ENCODE data around the gene SLC25A22.

The SLC25A22 gene

GRCh38 chr11:778976-779954 lies 18.8 kb downstream of the SLC25A22 start:
- H3K4me3 ChIP-seq (ENCODE audit: low read depth, low read length) = no peak overlapping the region
- no peak for DNase-seq (ENCODE audit: low read depth)

GRCh38 chr11:777288-778255 lies 20.5 kb downstream of the SLC25A22 start, which contains the start of gene GATD1:
Gene GATD1 (minus strand): TSS chr11:777487. CDS start chr11:777462, 25 bp downstream.
- peak within 1 kb of the TSS; percentile 92 for H3K4me3 ChIP-seq (ENCODE audit: low read depth, low read length)

GRCh38 chr11:776561-777287 lies 21.4 kb downstream of the SLC25A22 start:
- H3K4me3 ChIP-seq (ENCODE audit: low read depth, low read length) = peak overlapping the region; percentile 92
- DNase-seq (ENCODE audit: low read depth) = no peak

More at GRCh38 chr11:777288-778255, 20.5 kb downstream of the SLC25A22 start, which contains the start of gene GATD1:
- DNase-seq (ENCODE audit: low read depth) = peak; percentile 36

GRCh38 chr11:776263-776560 lies 21.9 kb downstream of the SLC25A22 start:
- DNase-seq (ENCODE audit: low read depth) = no peak
- peak overlapping the region; percentile 92 for H3K4me3 ChIP-seq (ENCODE audit: low read depth, low read length)

- no peak overlapping the region for H3K4me3 ChIP-seq (ENCODE audit: low read depth, low read length)
- no peak for DNase-seq (ENCODE audit: low read depth)
Observed at GRCh38 chr11:774873-775592, 23.0 kb downstream of the SLC25A22 start.

GRCh38 chr11:773830-774229 lies 24.3 kb downstream of the SLC25A22 start:
- no peak for DNase-seq (ENCODE audit: low read depth)
- no peak overlapping the region for H3K4me3 ChIP-seq (ENCODE audit: low read depth, low read length)

- no peak overlapping the region for H3K4me3 ChIP-seq (ENCODE audit: low read depth, low read length)
- no peak for DNase-seq (ENCODE audit: low read depth)
Observed at GRCh38 chr11:773425-773824, 24.7 kb downstream of the SLC25A22 start.

- no peak for DNase-seq (ENCODE audit: low read depth)
- no peak overlapping the region for H3K4me3 ChIP-seq (ENCODE audit: low read depth, low read length)
Observed at GRCh38 chr11:772429-773390, 25.4 kb downstream of the SLC25A22 start.

- H3K4me3 ChIP-seq (ENCODE audit: low read depth, low read length) = no peak overlapping the region
- no peak for DNase-seq (ENCODE audit: low read depth)
Observed at GRCh38 chr11:771617-772204, 26.4 kb downstream of the SLC25A22 start.

GRCh38 chr11:770642-771616 lies 27.2 kb downstream of the SLC25A22 start:
- no peak for DNase-seq (ENCODE audit: low read depth)
- H3K4me3 ChIP-seq (ENCODE audit: low read depth, low read length) = no peak overlapping the region

- no peak for DNase-seq (ENCODE audit: low read depth)
- no peak overlapping the region for H3K4me3 ChIP-seq (ENCODE audit: low read depth, low read length)
Observed at GRCh38 chr11:769887-770641, 28.0 kb downstream of the SLC25A22 start.

- DNase-seq (ENCODE audit: low read depth) = no peak
- no peak overlapping the region for H3K4me3 ChIP-seq (ENCODE audit: low read depth, low read length)
Observed at GRCh38 chr11:767238-767637, 30.8 kb downstream of the SLC25A22 start.

GRCh38 chr11:766936-767210 lies 31.2 kb downstream of the SLC25A22 start:
- H3K4me3 ChIP-seq (ENCODE audit: low read depth, low read length) = no peak overlapping the region
- DNase-seq (ENCODE audit: low read depth) = no peak

- no peak for DNase-seq (ENCODE audit: low read depth)
- no peak overlapping the region for H3K4me3 ChIP-seq (ENCODE audit: low read depth, low read length)
Observed at GRCh38 chr11:766106-766935, 31.8 kb downstream of the SLC25A22 start.

- no peak for DNase-seq (ENCODE audit: low read depth)
- H3K4me3 ChIP-seq (ENCODE audit: low read depth, low read length) = no peak overlapping the region
Observed at GRCh38 chr11:765802-766091, 32.3 kb downstream of the SLC25A22 start.
